ENCODE data around the gene NRXN2.

GRCh38 chr11:64716473-64717267 is 6.3 kb downstream of the NRXN2 start:
- TF ChIP-seq EZH2 (IDR thresholded peaks at IDR 0.05; ENCODE audit: insufficient read depth, poor library complexity, severe bottlenecking) (no peak), EZH2phosphoT487 (IDR thresholded peaks at IDR 0.05; ENCODE audit: insufficient read depth, low read depth) (no peak)

Measured in GM23248 (cell line).